T-helper 1 cell treated with Interleukin-12 subunit alpha and Interleukin-12 subunit beta and Interleukin-4 antibody, amounts not matched to agents 30 μg/mL and 1 μg/mL, for 36 hours (primary cell): ENCODE measurements around the gene PARK7.

ENCODE experiments used
- H3K27ac Mint-ChIP-seq: one replicate; pipeline ENCODE4 v1.8.0; 2021; ENCODE audit warnings: mild to moderate bottlenecking, mixed read lengths
- H3K27me3 Mint-ChIP-seq: one replicate; pipeline ENCODE4 v1.8.0; 2021; ENCODE audit warnings: low read depth, mixed read lengths
- H3K36me3 Mint-ChIP-seq: one replicate; pipeline ENCODE4 v1.8.0; 2021; ENCODE audit warnings: low read depth, mixed read lengths
- H3K4me1 Mint-ChIP-seq: one replicate; pipeline ENCODE4 v1.8.0; 2021; ENCODE audit warnings: low read depth, mixed read lengths
- H3K4me3 Mint-ChIP-seq: one replicate; pipeline ENCODE4 v1.8.0; 2021; ENCODE audit warnings: mild to moderate bottlenecking, moderate library complexity, mixed read lengths
- H3K9me3 Mint-ChIP-seq: one replicate; pipeline ENCODE4 v1.8.0; 2021; ENCODE audit warnings: mixed read lengths

Gene PARK7

DNA sequence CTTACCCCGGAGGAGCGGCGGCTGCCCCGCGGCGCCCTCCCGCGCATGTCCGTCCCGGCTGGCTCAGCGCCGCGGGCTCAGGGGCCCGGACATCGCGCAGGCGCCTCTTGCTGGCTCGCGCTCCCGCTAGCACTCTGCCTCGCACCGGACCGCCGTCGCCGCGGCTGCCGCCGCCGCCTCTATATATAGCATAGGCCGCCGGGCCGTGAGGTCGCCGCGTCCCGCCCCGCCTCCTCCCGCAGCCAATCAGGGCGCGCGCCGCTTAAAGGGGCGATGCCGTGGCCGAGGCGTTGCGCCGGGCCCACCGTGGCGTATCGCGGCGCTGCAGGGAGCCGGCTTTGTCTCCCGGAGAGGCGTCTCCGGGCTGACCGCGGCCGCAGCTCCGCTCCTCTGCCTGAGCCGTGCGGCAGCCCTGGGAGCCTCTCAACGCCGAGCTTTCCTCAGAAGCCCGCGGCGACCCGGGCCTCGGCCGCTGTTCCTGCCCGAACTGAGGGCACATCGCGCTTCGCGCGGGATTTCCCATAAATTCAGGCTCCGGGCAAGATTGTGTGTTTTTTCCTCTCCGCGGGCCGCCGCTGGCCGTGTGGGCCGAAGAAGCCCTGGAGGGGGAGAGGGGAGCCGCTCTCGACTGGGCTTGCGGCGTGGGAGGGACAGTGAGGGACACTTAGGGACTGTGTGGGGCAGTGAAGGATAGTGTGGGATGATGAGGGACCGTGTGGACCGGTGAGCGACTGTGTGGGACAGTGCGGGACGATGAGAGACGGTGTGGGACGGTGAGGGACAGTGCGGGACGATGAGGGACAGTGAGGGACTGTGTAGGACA lies 64.9 kb downstream of the PARK7 start, which contains the start of gene ERRFI1:
Gene ERRFI1 (minus strand): TSS at position 157 of the 823 bp plus-strand sequence. CDS start 10,690 bp downstream, outside the sequence.
- H3K36me3 Mint-ChIP-seq: peaks cover 2% of the 10 kb centered on the region

DNA sequence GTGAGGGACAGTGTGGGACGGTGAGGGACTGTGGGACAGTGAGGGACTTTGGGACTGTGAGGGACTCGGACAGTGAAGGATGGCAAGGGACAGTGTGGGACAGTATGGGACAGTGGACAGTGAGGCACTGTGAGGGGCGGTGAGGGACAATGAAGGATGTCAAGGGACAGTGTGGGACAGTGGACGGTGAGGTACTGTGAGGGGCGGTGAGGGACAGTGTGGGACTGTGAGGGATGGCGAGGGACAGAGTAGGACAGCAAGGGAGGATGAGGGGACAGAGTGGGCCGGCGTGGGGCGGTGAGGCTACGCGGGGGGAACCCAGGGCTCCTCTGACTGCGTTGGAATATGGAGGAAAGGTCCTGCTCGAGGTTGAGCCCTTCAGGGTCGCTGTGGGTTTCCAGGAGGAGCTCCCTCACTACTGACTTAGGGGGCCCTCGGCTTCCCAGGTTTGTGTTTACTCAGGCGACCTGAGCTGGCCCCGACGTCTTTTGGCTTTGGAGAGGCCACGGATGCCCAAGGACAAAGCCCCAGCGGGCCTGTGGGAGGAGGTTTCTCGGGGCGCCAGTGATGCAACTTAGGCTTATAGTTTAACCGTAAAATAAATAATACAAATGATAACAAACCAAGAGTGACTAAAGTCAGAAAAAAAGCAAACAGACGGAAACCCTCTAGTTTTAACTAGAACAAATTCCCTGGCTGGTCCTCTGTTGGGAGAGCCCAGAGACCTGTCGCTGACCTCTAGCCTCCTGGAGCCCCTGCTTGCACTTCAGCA lies 65.7 kb downstream of the PARK7 start:
- peak overlapping the region; percentile 46 for H3K4me3 Mint-ChIP-seq
- H3K27ac Mint-ChIP-seq: no peak overlapping the region
- peaks cover 10% of the 10 kb centered on the region for H3K4me1 Mint-ChIP-seq
- peaks cover 60% of the 10 kb centered on the region for H3K27me3 Mint-ChIP-seq
- peaks cover 2% of the 10 kb centered on the region for H3K36me3 Mint-ChIP-seq
- H3K9me3 Mint-ChIP-seq: no peaks in the 10 kb centered on the region

More for the DNA sequence above, 64.9 kb downstream of the PARK7 start, which contains the start of gene ERRFI1:
- Mint-ChIP-seq H3K4me3 (peak within 1 kb of the TSS; percentile 86), H3K27me3 (peaks cover 68% of the 10 kb centered on the region), H3K27ac (peak within 1 kb of the TSS; percentile 32), H3K4me1 (peaks cover 10% of the 10 kb centered on the region), H3K9me3 (no peaks in the 10 kb centered on the region)

DNA sequence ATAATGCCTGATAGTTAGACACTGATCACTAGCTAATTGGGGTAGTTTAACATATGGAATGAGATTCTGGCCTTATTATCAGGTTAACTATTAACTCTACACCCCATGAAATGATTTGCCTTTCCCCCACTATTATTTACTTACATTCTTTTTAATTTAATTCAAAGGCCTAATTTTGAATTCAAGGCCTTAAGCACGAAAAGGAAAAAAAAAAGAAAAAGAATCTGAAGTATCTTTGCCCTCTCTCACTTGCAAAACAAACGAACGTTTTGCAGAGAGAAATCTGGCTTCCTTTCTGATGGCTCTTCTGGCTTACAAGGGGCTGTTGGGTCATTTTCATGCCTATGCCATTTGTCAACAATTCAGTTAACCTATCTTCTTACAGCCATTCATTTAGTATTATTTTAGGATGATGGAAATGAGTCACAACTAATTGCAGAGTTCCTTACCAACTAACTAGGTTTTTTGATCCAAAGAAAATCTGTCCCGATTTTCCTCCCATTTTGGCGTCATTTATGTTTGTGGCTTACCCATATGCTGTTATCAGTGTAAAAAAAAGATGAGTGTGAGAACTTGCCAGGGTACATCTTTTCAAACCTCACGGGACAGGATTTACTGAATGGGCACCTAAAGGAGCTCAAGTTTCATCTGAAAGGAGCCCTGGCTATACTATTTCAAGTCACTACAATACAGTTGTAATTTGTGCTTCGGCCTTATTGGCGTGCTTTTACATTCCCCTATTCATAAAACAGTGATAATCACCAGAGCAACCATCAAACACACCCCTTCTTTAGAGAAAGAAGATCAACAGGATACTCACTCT lies 66.4 kb downstream of the PARK7 start:
- peaks cover 2% of the 10 kb centered on the region for H3K36me3 Mint-ChIP-seq
- H3K27ac Mint-ChIP-seq: no peak overlapping the region
- H3K4me1 Mint-ChIP-seq: peaks cover 10% of the 10 kb centered on the region
- no peak overlapping the region for H3K4me3 Mint-ChIP-seq
- H3K27me3 Mint-ChIP-seq: peaks cover 52% of the 10 kb centered on the region
- no peaks in the 10 kb centered on the region for H3K9me3 Mint-ChIP-seq

DNA sequence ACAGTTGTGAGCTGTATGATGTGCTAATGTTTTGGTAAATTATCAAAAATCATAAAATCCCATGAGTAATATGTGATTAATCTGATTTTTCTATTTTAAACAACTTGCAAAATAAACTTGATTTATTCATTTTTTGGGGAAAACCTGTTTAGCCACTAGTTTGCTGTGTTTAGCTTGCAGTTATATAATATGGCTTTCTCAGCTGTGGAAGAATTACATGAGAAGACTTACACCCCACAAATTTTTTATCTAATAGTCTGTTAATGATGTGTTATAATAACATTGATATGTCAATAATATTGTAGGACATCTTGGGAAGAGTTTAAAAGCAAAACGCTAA lies 67.0 kb downstream of the PARK7 start:
- Mint-ChIP-seq H3K36me3 (peaks cover 2% of the 10 kb centered on the region), H3K27me3 (peaks cover 46% of the 10 kb centered on the region), H3K9me3 (no peaks in the 10 kb centered on the region), H3K27ac (no peak overlapping the region), H3K4me1 (peaks cover 10% of the 10 kb centered on the region), H3K4me3 (no peak overlapping the region)

DNA sequence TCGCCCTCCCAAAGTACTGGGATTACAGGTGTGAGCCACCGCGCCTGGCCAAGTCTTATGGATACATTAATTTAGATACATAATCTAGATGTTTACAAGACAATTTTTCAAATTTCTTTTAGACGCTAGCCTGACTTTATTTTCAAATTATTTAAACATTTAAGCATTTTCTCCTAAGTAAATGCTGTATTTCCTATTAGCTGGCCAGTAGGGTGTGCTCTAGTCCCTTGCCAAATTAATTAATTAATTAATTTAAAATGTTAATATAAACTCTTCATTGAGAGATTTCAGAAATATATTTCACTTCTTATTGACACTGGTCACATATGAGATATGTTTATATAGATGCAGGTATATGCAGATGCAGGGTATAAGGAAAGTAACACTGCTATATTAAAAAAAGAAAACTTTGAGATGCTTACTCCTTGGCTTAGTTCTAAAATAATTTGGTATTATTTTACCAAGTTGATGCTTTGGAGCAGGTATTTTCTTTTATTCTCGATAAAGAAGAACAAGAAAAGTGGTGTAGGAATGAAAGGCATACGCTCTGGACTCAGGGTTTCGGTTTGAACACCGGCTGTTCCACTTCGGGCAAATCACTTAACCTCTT lies 69.8 kb downstream of the PARK7 start:
- Mint-ChIP-seq H3K27ac (no peak overlapping the region), H3K4me3 (no peak overlapping the region), H3K4me1 (peaks cover 4% of the 10 kb centered on the region), H3K36me3 (no peaks in the 10 kb centered on the region), H3K27me3 (peaks cover 34% of the 10 kb centered on the region), H3K9me3 (no peaks in the 10 kb centered on the region)

DNA sequence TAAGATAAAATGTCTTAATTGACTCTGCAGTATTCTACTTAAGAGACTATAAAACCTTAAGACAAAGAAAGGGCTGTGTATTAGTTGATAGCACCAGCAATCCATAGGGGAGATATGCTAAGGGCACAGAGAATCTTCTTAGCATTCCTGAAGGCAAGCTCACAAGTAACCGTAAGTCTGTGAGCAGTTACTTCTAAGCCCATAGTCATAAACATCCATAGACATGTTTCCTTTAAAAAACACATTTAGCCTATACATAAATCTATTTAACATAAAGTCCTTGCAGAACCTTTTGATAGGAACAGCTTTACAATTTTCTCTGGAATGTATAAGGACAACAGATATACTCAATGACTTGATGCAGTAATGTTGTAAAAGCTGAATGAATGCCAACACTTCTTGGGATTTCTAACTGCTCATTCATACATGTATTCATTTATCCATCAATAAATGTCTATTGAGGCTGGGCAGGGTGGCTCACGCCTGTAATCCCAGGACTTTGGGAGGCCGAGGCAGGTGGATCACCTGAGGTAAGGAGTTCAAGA lies 70.9 kb downstream of the PARK7 start:
- no peaks in the 10 kb centered on the region for H3K4me1 Mint-ChIP-seq
- no peaks in the 10 kb centered on the region for H3K36me3 Mint-ChIP-seq
- peaks cover 25% of the 10 kb centered on the region for H3K27me3 Mint-ChIP-seq
- no peaks in the 10 kb centered on the region for H3K9me3 Mint-ChIP-seq
- H3K4me3 Mint-ChIP-seq: no peak overlapping the region
- no peak overlapping the region for H3K27ac Mint-ChIP-seq

DNA sequence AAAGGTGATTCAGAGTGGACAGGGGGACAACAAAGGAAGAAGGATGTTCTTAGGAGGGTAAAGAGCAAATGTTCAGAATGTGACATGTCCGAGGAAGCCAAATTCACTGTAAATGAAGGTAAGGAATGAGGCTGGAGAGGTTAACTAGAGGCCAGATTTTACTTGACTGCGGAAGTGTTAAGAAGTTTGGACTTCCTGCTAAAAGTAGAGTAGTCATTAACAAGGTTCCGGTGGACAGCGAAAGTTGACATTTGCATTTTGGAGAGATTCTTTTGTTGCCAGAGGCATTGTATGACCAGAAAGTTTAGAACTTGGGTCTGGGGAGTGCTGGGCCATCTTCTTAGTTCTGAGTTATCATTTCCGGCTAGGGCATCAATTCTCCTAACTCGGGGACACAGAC lies 71.8 kb downstream of the PARK7 start:
- H3K27ac Mint-ChIP-seq: no peak overlapping the region

More for the DNA sequence above, 71.8 kb downstream of the PARK7 start:
- Mint-ChIP-seq H3K4me3 (no peak overlapping the region), H3K4me1 (no peaks in the 10 kb centered on the region), H3K9me3 (no peaks in the 10 kb centered on the region), H3K36me3 (no peaks in the 10 kb centered on the region), H3K27me3 (peaks cover 16% of the 10 kb centered on the region)
